Nephron (organoid): ENCODE measurements around the gene PROX2.

ENCODE experiments used
- H3K27ac Mint-ChIP-seq, 3 experiments: 2 replicates each; pipeline ENCODE4 v1.8.0; 2020; ENCODE audit warnings: mixed read lengths in 3 of 3, mild to moderate bottlenecking in 2 of 3, moderate library complexity in 1 of 3
- H3K27me3 Mint-ChIP-seq: 2 replicates; pipeline ENCODE4 v1.8.0; 2021; ENCODE audit warnings: low read depth, mild to moderate bottlenecking, moderate library complexity, mixed read lengths
- H3K36me3 Mint-ChIP-seq: 2 replicates; pipeline ENCODE4 v1.8.0; 2020; ENCODE audit warnings: low read depth, mixed read lengths
- H3K4me1 Mint-ChIP-seq: 2 replicates; pipeline ENCODE4 v1.8.0; 2020; ENCODE audit warnings: mixed read lengths
- H3K4me3 Mint-ChIP-seq, 3 experiments: 2 replicates each; pipeline ENCODE4 v1.8.0; 2020; ENCODE audit warnings: mild to moderate bottlenecking in 3 of 3, mixed read lengths in 3 of 3, moderate library complexity in 2 of 3
- H3K9me3 Mint-ChIP-seq: 2 replicates; pipeline ENCODE4 v1.8.0; 2020; ENCODE audit warnings: mixed read lengths
- TF ChIP-seq, protein P1 (sequence below), 3 experiments: fragments of 200-600 bp; sonication (generic); IDR thresholded peaks; one replicate each; pipeline ENCODE4 v1.5.0; 2021; ENCODE audit warnings: antibody characterized with exemption in 3 of 3; ENCODE audit not compliant: unreplicated experiment in 3 of 3

PROX2 gene

DNA sequence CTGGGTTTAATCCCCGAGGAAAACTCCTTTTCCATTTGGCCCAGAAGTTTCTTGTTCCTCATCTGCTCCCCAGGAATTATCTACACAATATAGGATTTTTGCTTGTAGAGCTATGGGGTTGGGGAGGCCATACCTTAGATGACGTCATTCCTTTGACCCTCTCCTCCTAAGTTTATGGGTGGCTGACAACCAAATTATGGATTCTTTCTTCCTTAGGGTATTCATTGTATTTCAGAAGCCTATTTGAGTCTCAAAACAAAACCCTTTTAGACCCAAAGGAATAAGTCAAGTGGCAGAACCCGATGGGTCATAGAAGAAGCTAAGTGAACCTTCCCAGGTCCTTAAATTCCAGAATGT, 14.2 kb downstream of the PROX2 start:
- H3K4me1 Mint-ChIP-seq, result no peaks in the 10 kb centered on the region
- H3K27ac Mint-ChIP-seq, result no peak overlapping the region
- TF ChIP-seq, protein P1, sequence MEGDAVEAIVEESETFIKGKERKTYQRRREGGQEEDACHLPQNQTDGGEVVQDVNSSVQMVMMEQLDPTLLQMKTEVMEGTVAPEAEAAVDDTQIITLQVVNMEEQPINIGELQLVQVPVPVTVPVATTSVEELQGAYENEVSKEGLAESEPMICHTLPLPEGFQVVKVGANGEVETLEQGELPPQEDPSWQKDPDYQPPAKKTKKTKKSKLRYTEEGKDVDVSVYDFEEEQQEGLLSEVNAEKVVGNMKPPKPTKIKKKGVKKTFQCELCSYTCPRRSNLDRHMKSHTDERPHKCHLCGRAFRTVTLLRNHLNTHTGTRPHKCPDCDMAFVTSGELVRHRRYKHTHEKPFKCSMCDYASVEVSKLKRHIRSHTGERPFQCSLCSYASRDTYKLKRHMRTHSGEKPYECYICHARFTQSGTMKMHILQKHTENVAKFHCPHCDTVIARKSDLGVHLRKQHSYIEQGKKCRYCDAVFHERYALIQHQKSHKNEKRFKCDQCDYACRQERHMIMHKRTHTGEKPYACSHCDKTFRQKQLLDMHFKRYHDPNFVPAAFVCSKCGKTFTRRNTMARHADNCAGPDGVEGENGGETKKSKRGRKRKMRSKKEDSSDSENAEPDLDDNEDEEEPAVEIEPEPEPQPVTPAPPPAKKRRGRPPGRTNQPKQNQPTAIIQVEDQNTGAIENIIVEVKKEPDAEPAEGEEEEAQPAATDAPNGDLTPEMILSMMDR (IDR thresholded peaks at IDR 0.05; ENCODE audit: unreplicated experiment in 3 of 3), result no peak
- H3K36me3 Mint-ChIP-seq, result no peaks in the 10 kb centered on the region
- no peaks in the 10 kb centered on the region for H3K9me3 Mint-ChIP-seq
- H3K4me3 Mint-ChIP-seq, result no peak overlapping the region
- peaks cover 12% of the 10 kb centered on the region for H3K27me3 Mint-ChIP-seq

DNA sequence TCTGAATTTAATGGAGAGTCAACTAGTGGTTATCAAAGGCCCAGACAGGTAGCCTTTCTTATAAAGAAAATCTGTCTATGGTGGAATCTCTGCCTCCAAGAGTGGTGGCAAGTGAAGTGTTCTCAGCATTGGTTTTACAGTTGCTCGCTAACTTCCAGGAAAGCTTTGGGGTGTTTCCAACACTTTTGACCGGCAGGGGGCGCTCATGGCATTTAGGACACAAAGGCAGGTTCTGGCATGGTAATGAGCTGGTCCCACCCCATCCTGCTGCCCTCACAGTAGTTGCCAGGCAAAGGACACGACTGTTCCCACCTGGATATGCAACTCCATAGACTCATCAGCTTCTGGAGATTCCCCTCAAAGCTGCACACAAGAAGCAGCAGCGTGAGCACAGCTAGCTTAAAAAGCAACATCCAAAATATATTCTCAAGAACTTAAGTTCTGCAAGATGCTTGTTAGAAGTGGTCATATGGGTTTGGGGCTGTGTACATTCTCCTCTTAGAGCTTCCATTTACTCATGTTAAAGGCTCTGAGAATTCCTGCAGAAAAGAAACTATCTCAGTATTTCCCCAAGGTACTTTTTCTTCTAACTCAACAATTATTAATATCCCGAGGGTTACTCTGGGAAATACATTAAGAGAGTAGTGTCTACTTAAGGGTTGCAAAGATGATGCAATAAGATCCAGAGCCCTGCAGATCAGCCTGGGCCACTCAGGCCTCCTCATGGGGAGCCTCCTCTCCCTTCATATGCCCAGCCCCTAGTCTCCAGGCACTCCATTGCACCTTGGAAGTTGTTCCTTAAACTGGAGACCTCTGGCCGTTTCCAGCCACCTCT, 14.8 kb downstream of the PROX2 start:
- Mint-ChIP-seq H3K4me1 (no peaks in the 10 kb centered on the region), H3K4me3 (no peak overlapping the region), H3K27me3 (peaks cover 10% of the 10 kb centered on the region), H3K36me3 (no peaks in the 10 kb centered on the region), H3K27ac (no peak overlapping the region), H3K9me3 (no peaks in the 10 kb centered on the region)
- TF ChIP-seq, protein P1 (IDR thresholded peaks at IDR 0.05; ENCODE audit: unreplicated experiment in 3 of 3), result peak; percentile 75 to 89 (median 82)

DNA sequence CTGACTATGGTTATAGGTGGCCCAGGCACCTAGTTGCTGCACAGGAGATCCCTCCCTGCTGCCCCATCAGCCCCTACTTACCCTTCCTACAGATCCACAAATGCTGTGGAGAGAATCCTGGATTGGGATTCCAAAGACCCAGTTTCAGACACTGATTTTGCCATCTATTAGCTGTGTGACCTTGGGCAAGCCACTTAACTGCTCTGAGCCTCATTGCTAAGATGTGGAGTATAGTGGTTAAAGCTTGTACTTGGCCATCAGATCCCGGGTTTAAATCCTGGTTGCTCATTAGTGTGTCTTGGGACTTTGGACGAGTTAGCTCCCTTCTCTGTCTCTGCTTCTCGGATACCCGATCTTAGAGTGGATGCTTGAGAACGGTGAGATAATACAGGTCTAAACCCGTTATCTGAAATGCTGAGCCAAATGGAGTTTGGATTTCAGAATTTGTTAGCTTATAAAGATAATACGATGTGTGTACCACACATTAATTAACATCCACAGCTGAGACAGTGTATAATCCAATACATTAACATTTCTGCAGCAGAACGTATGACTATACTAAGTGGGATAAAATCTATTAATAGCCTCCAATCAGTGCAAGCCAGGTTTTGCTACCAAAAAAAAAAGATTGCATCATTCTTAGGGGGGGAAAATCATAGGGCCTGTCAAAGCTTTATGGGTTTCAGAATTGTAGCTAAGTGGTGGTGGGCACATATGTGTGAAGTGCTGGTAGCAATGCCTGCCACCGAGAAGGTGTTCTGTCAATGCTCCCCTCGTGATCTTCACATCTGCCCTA, 16.0 kb downstream of the PROX2 start:
- Mint-ChIP-seq H3K36me3 (no peaks in the 10 kb centered on the region), H3K4me3 (no peak overlapping the region)
- TF ChIP-seq, protein P1 (IDR thresholded peaks at IDR 0.05; ENCODE audit: unreplicated experiment in 3 of 3), result no peak

DNA sequence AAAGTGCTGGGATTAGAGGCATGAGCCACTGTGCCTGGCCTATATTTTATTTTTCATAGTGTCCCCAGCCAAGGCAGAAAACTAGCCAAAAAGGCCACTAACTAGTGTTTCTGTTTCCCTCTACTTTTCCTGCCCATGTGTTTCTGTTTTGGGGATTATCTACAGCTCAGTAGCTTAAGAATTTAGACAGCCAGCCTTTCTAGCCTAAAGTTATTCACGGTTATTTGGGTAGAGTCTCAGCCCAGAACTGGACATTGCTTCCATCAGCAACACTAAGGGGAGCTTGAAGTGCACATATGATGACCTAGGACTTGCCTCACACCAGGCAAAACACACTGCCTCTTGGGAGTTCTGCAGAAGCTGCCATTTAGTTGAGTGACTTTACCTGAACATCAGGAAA, 17.9 kb downstream of the PROX2 start:
- H3K36me3 Mint-ChIP-seq, result no peaks in the 10 kb centered on the region
- peaks cover 13% of the 10 kb centered on the region for H3K4me1 Mint-ChIP-seq
- H3K4me3 Mint-ChIP-seq, result no peak overlapping the region
- TF ChIP-seq, protein P1 (IDR thresholded peaks at IDR 0.05; ENCODE audit: unreplicated experiment in 3 of 3), result no peak
- H3K27ac Mint-ChIP-seq, result peak overlapping the region in 1 of 3 experiments; percentile 41
- no peaks in the 10 kb centered on the region for H3K9me3 Mint-ChIP-seq
- peaks cover 9% of the 10 kb centered on the region for H3K27me3 Mint-ChIP-seq

More for the DNA sequence above, 16.0 kb downstream of the PROX2 start:
- no peak overlapping the region for H3K27ac Mint-ChIP-seq
- no peaks in the 10 kb centered on the region for H3K9me3 Mint-ChIP-seq
- no peaks in the 10 kb centered on the region for H3K4me1 Mint-ChIP-seq
- peaks cover 9% of the 10 kb centered on the region for H3K27me3 Mint-ChIP-seq

DNA sequence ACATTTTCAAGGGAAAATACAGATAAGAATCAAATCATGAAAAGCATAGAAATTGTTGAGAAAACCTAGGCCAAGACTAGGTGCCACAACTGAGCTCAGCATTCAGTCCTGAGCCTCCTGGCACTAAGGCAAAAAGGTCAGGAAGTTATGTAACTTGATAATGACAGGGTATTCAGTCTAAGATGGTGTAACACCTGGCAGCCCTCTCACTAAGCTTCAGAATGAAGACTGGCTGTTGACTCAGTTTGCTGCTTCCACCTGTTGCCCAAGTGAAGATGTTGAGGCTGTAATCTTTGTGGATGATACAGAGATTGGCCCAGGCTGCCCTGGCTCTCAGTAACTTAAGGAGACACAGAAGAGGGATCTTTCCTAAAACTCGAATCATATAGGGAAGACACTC, 19.6 kb downstream of the PROX2 start:
- Mint-ChIP-seq H3K9me3 (no peaks in the 10 kb centered on the region), H3K4me1 (peaks cover 18% of the 10 kb centered on the region), H3K4me3 (no peak overlapping the region), H3K36me3 (no peaks in the 10 kb centered on the region), H3K27ac (no peak overlapping the region), H3K27me3 (peaks cover 4% of the 10 kb centered on the region)
- TF ChIP-seq, protein P1 (IDR thresholded peaks at IDR 0.05; ENCODE audit: unreplicated experiment in 3 of 3), result no peak
